ENCODE results near the gene CCDC154.
"Not testable (repeated sequence)": the region's sequence is repeated elsewhere in the genome, so short reads cannot be mapped to it uniquely, and the experiment has no call there.

CCDC154 gene

DNA sequence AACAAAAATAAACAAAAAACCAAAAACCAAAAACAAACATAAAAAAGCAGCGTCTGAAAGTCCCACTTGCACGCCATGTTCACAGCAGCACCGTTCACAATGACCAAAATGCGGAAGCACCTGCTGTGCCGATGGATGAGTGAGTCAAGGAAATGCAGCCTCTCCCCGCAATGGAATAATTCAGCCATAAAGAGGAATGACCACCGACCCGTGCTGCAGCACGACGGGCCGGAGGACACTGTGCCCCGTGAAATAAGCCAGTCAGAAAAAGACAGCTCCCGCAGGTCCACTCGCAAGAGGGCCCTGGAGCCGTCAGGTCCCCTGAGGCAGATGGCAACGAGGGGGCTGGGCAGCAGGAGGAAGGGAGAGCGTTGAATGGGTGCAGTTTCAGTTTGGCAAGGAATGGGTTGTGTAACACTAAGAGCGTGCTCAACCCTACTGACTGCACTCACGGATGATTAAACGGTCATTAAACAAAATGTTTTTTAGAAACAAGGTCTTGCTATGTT, 25.4 kb upstream of the CCDC154 start:
- TF ChIP-seq, protein P1, sequence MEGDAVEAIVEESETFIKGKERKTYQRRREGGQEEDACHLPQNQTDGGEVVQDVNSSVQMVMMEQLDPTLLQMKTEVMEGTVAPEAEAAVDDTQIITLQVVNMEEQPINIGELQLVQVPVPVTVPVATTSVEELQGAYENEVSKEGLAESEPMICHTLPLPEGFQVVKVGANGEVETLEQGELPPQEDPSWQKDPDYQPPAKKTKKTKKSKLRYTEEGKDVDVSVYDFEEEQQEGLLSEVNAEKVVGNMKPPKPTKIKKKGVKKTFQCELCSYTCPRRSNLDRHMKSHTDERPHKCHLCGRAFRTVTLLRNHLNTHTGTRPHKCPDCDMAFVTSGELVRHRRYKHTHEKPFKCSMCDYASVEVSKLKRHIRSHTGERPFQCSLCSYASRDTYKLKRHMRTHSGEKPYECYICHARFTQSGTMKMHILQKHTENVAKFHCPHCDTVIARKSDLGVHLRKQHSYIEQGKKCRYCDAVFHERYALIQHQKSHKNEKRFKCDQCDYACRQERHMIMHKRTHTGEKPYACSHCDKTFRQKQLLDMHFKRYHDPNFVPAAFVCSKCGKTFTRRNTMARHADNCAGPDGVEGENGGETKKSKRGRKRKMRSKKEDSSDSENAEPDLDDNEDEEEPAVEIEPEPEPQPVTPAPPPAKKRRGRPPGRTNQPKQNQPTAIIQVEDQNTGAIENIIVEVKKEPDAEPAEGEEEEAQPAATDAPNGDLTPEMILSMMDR (IDR thresholded peaks at IDR 0.05), result no peak
- H3K36me3 ChIP-seq (ENCODE audit: control insufficient read depth, insufficient read depth, low read length), result no peaks in the 10 kb centered on the region
- no peak overlapping the region for H3K9ac ChIP-seq
- no peaks in the 10 kb centered on the region for H3K27me3 ChIP-seq (ENCODE audit: control insufficient read depth, insufficient read depth, low read length)
- H3K4me2 ChIP-seq (ENCODE audit: low read length), result no peak overlapping the region
- no peak overlapping the region for H3K27ac ChIP-seq
- H3K4me3 ChIP-seq (ENCODE audit: low read depth, low read length), result no peak overlapping the region
- peaks cover 44% of the 10 kb centered on the region for H3K79me2 ChIP-seq
- peaks cover 4% of the 10 kb centered on the region for H3K4me1 ChIP-seq
- H2AFZ ChIP-seq, result no peak overlapping the region
- no peaks in the 10 kb centered on the region for H3K9me3 ChIP-seq (ENCODE audit: control insufficient read depth, low read length)

- not testable (repeated sequence) for H3K4me1 ChIP-seq; H3K4me3 ChIP-seq (ENCODE audit: low read depth, low read length); H3K27me3 ChIP-seq (ENCODE audit: control insufficient read depth, insufficient read depth, low read length); H2AFZ ChIP-seq; H3K9me3 ChIP-seq (ENCODE audit: control insufficient read depth, low read length); H3K4me2 ChIP-seq (ENCODE audit: low read length); H3K36me3 ChIP-seq (ENCODE audit: control insufficient read depth, insufficient read depth, low read length); H3K9ac ChIP-seq; H3K27ac ChIP-seq
- H3K79me2 ChIP-seq, result peaks cover 40% of the 10 kb centered on the region
These were observed 24.8 kb upstream of the CCDC154 start for GRCh38 chr16:1469141-1469540.

- Histone ChIP-seq H3K4me3 (ENCODE audit: low read depth, low read length) (no peak overlapping the region), H3K4me2 (ENCODE audit: low read length) (no peak overlapping the region), H3K9ac (no peak overlapping the region), H3K27ac (no peak overlapping the region), H3K9me3 (ENCODE audit: control insufficient read depth, low read length) (no peaks in the 10 kb centered on the region), H2AFZ (no peak overlapping the region), H3K36me3 (ENCODE audit: control insufficient read depth, insufficient read depth, low read length) (no peaks in the 10 kb centered on the region), H3K4me1 (peaks cover under 1% of the 10 kb centered on the region), H3K79me2 (peaks cover 33% of the 10 kb centered on the region), H3K27me3 (ENCODE audit: control insufficient read depth, insufficient read depth, low read length) (no peaks in the 10 kb centered on the region)
- TF ChIP-seq, protein P1 (IDR thresholded peaks at IDR 0.05), result no peak
These were observed 24.1 kb upstream of the CCDC154 start for GRCh38 chr16:1468426-1468810.

DNA sequence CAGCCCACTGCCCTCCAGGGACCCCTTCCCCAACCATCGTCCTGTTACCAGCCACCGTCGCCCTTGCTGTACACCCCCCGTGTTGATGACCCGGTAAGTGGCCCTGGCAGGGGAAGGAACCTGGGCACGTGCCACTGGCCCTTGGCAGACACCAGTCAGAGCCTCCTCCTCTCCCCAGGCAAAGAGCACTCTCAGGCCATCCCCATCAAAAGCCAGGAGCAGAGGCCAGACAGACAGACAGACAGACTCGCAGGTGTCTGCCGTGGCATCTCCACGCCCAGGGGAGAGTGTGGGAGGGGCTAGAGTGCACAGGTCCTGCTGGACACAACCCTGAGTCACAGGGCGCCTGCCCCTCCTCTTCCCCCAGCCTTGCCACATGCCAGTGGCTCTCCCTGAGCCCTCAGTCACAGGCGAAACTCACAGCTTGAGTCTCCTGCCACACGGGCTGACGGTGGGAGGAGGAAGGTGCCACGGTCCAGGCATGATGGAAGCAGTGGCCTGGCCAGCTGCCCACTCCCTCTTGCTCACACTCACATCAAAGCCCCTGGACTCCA, 22.7 kb upstream of the CCDC154 start:
- Histone ChIP-seq H3K27ac (no peak overlapping the region), H3K4me2 (ENCODE audit: low read length) (no peak overlapping the region), H3K4me1 (no peaks in the 10 kb centered on the region), H3K79me2 (peaks cover 32% of the 10 kb centered on the region), H2AFZ (no peak overlapping the region), H3K36me3 (ENCODE audit: control insufficient read depth, insufficient read depth, low read length) (no peaks in the 10 kb centered on the region), H3K9ac (no peak overlapping the region), H3K4me3 (ENCODE audit: low read depth, low read length) (no peak overlapping the region), H3K9me3 (ENCODE audit: control insufficient read depth, low read length) (no peaks in the 10 kb centered on the region), H3K27me3 (ENCODE audit: control insufficient read depth, insufficient read depth, low read length) (no peaks in the 10 kb centered on the region)
- TF ChIP-seq, protein P1 (IDR thresholded peaks at IDR 0.05), result no peak

- Histone ChIP-seq H3K4me3 (ENCODE audit: low read depth, low read length) (no peak overlapping the region), H2AFZ (no peak overlapping the region), H3K27me3 (ENCODE audit: control insufficient read depth, insufficient read depth, low read length) (no peaks in the 10 kb centered on the region), H3K36me3 (ENCODE audit: control insufficient read depth, insufficient read depth, low read length) (no peaks in the 10 kb centered on the region), H3K79me2 (peaks cover 34% of the 10 kb centered on the region), H3K4me1 (no peaks in the 10 kb centered on the region), H3K9me3 (ENCODE audit: control insufficient read depth, low read length) (no peaks in the 10 kb centered on the region), H3K27ac (no peak overlapping the region), H3K9ac (no peak overlapping the region), H3K4me2 (ENCODE audit: low read length) (no peak overlapping the region)
- TF ChIP-seq, protein P1 (IDR thresholded peaks at IDR 0.05), result no peak
These were observed 21.7 kb upstream of the CCDC154 start for GRCh38 chr16:1466054-1466453.
